ENCODE measurements around the gene OR52A1.

DNA sequence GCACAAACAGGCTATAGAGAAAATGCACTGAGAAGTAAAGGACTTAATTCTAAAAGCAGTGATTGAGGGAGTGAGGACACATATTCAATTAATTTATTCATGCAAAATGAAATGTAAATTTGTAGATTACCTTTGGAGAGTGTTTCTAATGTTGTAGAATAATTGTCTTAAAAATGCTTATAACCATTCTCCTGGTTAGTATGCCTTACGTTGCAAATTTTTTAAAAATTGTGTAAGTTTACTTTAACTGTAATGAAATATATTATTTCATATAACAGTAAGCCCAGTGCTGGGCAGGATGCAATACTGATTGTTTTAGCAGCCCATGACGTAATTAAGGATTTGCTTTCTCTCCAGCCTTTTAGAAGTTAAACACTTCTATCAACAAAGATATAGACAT is 58.5 kb downstream of the OR52A1 start:
- TF ChIP-seq CTCF (tag by site-specific recombination; IDR thresholded peaks at IDR 0.05) (no peak), PBX3 (CRISPR knock-in tag; IDR thresholded peaks at IDR 0.05) (no peak), ZNF175 (tag by site-specific recombination; IDR thresholded peaks at IDR 0.05) (no peak), KLF16 (tag by site-specific recombination; IDR thresholded peaks at IDR 0.05) (no peak), ZNF274 (IDR thresholded peaks at IDR 0.05; ENCODE audit: low read length) (no peak), ZNF274 (tag by site-specific recombination; IDR thresholded peaks at IDR 0.05; ENCODE audit: borderline replicate concordance) (no peak), ZNF510 (tag by site-specific recombination; IDR thresholded peaks at IDR 0.05; ENCODE audit: insufficient replicate concordance) (no peak)
- TF ChIP-seq, protein P1, sequence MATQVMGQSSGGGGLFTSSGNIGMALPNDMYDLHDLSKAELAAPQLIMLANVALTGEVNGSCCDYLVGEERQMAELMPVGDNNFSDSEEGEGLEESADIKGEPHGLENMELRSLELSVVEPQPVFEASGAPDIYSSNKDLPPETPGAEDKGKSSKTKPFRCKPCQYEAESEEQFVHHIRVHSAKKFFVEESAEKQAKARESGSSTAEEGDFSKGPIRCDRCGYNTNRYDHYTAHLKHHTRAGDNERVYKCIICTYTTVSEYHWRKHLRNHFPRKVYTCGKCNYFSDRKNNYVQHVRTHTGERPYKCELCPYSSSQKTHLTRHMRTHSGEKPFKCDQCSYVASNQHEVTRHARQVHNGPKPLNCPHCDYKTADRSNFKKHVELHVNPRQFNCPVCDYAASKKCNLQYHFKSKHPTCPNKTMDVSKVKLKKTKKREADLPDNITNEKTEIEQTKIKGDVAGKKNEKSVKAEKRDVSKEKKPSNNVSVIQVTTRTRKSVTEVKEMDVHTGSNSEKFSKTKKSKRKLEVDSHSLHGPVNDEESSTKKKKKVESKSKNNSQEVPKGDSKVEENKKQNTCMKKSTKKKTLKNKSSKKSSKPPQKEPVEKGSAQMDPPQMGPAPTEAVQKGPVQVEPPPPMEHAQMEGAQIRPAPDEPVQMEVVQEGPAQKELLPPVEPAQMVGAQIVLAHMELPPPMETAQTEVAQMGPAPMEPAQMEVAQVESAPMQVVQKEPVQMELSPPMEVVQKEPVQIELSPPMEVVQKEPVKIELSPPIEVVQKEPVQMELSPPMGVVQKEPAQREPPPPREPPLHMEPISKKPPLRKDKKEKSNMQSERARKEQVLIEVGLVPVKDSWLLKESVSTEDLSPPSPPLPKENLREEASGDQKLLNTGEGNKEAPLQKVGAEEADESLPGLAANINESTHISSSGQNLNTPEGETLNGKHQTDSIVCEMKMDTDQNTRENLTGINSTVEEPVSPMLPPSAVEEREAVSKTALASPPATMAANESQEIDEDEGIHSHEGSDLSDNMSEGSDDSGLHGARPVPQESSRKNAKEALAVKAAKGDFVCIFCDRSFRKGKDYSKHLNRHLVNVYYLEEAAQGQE (tag by site-specific recombination; IDR thresholded peaks at IDR 0.05), result no peak
